NCI-H2196 treated with DMSO at 0.1 percent for 48 hours (cell line): ENCODE results near the gene FAM168A.
"Not testable (repeated sequence)": the region's sequence is repeated elsewhere in the genome, so short reads cannot be mapped to it uniquely, and the experiment has no call there.

ENCODE experiments used
- DNase-seq: peaks from one replicate; lab custom pipeline; 2025; ENCODE audit not compliant: unreplicated experiment; lab: John Stamatoyannopoulos, UW

FAM168A gene

DNA sequence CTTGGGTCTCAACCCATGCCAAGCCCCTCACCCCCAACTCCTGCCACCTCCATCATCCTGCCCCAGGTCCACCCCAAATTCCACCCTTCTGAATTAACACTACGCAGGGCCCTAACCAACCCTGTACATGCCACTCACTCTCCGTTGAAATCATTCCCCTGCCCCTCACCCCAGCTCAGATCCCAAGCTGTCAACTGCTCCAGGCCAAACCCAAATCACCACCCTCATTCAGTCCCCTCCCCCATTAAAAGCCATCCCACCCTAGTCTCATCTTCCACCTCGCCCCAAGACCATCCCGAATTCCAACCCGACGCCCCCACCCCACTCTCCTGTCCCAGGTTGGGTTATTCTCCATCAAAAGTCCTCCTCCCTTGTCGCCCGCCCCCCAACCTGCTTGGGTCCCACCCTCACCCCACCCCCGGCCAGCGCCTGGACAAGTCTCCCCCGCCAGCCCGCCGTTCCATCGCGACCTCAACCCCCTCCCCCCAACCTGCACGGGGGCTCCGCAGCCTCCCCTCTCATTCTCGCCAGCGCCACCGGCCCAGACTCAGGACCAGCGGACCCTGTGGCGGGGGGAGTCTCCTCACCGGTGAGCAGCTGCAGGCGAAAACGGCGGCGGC, 466 bp downstream of the FAM168A start:
- no peak for DNase-seq

- DNase-seq = no peak
Observed at GRCh38 chr11:73596547-73596946, 1.4 kb downstream of the FAM168A start.

DNA sequence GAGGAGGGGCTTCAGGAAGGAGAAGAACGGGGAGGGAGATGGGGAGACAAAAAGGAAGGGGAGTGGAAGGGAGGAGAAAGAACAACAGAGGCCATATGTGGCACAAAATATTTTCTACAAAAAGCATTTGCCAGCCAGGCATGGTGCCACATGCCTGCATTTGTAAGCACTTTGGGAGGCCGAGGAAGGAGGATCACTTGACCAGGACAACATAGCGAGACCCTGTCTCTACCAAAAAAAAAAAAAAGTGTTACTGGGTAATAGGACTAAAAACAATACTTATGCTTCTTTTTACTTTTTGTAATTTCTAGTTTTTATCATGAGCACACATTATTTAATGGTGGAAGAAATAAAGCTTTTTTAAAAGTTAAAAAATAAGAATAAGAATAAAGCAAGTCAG, 5.3 kb downstream of the FAM168A start:
- DNase-seq = no peak

GRCh38 chr11:73591743-73592142, 6.2 kb downstream of the FAM168A start:
- no peak for DNase-seq

- no peak for DNase-seq
Observed at GRCh38 chr11:73590991-73591390, 6.9 kb downstream of the FAM168A start.

- no peak for DNase-seq
Observed at GRCh38 chr11:73586791-73587190, 11.1 kb downstream of the FAM168A start.

DNA sequence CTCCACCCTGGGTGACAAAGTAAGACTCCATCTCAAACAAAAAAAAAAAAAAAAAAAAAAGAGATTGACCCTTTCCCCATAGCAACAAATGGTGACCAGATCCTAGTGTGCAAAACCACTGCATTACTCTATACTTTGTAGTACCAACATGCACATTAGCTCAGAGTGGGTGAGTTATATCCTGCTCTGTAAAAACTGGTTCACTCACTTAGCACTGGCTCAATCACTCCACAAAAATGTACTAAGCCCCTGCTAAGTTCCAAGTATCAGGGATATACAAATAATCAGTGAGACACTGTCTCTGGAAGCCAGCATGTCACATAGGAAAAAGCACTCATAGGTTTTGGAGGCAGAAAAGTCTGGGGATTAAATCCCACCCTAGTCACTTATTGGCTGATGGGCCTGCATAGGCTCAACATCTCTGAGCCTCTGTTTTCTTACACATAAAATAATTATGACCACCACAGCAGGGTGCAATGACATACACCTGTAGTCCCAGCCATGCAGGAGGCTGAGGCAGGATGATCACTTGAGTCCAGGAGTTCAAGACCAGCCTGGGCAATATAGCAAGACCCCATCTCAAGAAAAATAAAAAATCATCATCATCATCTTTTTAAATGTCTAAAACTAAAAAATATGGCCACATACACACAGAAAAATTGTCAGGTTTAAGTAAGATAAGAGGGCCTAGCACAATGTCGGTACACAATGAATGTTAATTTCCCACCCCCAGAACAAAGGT, 11.9 kb downstream of the FAM168A start:
- DNase-seq = no peak

- DNase-seq = no peak
Observed at GRCh38 chr11:73584831-73585230, 13.1 kb downstream of the FAM168A start.

GRCh38 chr11:73582653-73583052, 15.3 kb downstream of the FAM168A start:
- no peak for DNase-seq

DNA sequence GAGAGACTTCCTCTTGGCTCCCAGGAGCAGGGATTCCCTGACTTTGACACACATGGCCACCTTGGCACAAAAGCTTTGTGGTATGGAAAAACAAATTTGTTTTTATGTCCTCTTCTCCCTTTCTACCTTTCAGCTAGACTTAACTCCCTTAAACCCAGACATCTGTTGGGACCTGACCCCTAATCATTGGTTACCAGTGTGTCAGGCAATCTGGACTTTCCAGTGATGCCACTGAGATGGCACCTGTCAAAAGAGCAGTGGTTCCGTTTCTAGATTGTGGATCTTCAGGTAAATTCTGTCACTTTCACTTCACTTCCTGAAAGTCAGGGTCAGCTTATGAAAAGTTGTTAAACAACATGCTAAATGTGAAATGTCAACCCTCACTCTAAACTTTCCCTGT, 17.2 kb downstream of the FAM168A start:
- not testable (repeated sequence) for DNase-seq

DNA sequence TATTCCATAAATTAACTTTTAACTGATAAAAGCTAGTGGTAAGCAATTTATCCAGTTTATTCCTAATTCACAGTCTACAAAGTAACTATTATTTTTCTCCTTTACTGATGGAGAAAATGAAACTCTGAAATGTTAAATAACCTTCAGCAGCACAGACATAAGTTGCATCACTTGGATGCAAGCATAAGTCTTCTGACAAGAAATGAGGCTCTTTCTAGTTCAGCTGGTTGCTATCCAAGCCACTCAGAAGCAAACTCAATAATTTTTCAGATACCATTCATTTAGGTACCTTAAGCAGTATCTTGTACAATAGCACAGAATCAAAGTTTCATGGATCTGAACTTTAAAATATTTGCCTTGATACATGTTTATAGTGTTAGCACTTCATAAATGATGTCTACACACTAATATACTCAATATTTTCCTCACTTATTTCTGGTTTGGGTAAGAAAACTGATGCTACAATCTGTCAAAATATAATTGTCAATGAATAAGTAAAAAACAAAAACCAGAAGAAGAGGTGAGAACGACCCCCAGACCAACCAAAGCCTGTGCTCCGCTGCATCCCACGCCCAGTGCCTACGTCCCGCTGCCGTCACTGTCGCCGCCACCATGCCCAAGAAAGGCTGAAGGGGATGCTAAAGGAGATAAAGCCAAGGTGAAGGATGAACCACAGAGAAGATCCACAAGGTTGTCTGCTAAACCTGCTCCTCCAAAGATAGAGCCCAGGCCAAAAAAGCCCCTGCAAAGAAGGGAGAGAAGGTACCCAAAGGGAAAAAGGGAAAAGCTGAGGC, 18.1 kb downstream of the FAM168A start:
- no peak for DNase-seq

- DNase-seq = peak; percentile 59
Observed at GRCh38 chr11:73578592-73579185, 19.2 kb downstream of the FAM168A start.

DNA sequence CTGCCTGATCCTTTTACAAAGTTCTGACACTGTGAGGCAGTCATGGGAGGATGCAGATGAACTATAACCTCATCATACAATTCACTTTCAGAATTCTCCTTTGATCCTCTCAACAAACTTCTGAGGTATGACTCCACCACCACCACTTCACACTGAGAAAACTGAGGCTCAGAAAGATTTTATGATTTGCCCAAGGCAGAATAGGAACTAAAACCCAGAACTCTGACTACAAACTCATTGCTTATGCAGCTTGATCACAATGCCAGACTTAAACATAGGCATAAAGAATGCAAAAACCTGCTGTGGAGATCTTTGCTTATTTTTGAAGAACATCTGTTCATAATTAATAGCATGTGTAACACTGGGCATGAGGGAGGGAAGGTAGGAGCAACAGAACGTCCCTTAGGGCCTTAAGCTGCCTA, 20.4 kb downstream of the FAM168A start:
- DNase-seq = no peak

DNA sequence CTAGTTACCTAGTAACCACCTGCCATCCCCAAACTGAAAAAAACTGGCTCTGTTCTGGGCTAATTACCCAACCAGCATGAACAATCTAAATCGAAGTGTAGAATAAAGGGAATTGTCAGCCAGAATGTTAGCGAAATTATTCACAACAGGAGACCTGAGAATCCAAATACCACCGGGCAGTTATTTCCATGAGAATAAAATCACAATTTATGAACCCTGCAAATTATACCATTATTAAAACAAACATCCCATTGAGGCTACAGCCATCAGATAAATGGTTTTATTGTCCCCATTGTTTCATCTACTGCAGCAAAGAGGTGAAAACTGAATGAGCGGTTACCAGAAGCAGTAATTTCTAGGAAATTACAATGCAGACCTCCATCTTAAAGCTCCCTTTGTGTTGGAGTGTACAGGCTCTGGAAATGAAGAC, 21.7 kb downstream of the FAM168A start:
- no peak for DNase-seq

- DNase-seq = not testable (repeated sequence)
Observed at GRCh38 chr11:73571982-73572381, 25.9 kb downstream of the FAM168A start.

DNA sequence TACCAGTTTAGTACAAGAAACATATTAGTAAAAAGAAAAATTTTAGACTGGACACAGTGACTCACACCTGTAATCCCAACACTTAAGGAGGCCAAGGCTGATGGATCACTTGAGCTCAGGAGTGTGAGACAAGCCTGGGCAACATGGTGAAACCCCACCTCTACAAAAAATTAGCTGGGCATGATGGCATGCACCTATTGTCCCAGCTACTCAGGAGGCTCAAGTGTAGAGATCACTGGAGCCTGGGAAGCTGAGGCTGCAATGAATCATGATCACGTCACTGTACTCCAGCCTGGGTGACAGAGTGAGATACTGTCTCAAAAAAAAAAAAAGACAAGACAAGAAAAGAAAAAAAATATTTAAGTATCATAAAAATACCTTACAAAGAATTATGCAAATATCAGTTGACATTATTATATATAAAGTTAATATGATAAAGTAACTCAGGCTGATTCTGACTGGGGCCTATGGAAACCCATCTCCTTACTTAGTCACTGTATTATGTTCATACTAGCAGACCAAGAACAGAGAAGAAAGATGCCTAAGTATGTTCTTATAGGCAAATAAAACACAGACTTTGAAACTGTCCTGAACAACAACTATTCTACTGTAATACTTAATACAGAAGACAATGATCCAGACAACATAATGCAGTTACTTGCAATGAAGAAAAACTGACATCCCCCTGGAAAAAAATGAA, 27.3 kb downstream of the FAM168A start:
- no peak for DNase-seq

GRCh38 chr11:73566977-73567755, 30.7 kb downstream of the FAM168A start:
- no peak for DNase-seq

DNA sequence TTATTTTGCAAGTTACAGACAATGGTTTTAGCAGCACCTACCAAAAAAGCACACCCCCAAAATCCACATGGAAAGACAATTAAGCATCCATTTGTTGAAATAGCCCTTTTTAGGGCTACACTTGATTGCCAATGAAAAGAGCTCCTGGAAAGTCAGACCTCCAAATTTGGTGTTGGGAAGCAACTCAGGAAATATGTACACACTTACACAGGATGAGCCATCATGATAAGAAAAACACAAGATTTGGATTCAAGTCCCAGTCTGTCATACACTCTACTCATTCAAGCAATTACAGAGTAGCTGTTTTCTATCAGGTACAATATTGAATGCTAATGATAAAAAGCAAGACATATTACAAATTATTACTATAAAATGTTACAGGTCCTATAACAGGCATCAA, 31.5 kb downstream of the FAM168A start:
- no peak for DNase-seq

DNA sequence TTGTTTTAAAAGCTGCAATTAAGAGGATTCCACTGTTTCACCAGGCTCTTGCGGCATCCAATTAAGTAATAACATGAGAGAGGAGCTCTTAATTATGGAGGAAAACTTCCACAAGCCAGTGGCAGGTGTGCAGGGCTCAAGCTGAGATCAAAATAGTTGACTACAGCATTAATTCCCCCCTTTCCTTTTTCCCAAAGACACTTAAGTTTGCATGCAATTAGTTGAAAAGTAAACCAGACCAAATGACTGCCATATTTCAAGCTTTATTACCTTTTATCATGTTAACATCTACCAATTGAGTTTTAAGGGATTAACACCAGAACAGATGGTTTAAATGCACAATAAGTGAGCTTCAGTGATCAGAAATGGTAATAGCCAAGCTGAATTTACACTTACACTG, 32.1 kb downstream of the FAM168A start:
- no peak for DNase-seq

DNA sequence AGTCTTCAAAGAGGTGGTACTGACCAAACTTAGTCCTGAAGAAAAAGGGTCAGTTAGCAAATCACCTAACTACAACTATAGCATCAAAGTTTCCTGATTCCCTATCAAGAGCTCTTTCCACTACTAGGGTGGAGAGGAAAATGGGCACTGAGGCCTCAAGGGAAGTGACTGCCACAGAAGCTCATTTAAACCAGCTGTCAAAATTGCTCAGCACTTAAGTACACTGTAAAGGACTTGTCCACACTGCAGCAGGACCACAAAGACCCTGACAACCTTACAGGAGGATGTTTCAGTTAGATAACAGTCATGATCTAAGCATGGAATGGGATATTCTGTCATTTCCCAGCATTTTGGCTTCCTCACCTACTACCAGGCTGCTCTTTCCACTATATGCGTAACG, 33.0 kb downstream of the FAM168A start:
- no peak for DNase-seq
